ENCODE data around the gene ABCC5.
"Not testable (repeated sequence)": the region's sequence is repeated elsewhere in the genome, so short reads cannot be mapped to it uniquely, and the experiment has no call there.

The ABCC5 gene

GRCh38 chr3:184017672-184018423, at the start of gene ABCC5:
TSS of gene ABCC5 (minus strand) at chr3:184017884. CDS start at chr3:184014392, 3,492 bp downstream.
- peak; percentile 70 for DNase-seq

- DNase-seq: no peak
These were observed 48.5 kb upstream of the ABCC5 start for GRCh38 chr3:184066211-184066610.

- DNase-seq: no peak
These were observed 45.0 kb upstream of the ABCC5 start for GRCh38 chr3:184062637-184063036.

GRCh38 chr3:184059424-184059823, 41.7 kb upstream of the ABCC5 start:
- no peak for DNase-seq

GRCh38 chr3:184058029-184058428, 40.3 kb upstream of the ABCC5 start:
- DNase-seq: no peak

GRCh38 chr3:184052767-184053166, 35.1 kb upstream of the ABCC5 start, which contains the start of gene HTR3C:
TSS of gene HTR3C (plus strand) at chr3:184053047. CDS start at chr3:184053081, 34 bp downstream.
- DNase-seq: no peak

- DNase-seq: no peak
These were observed 32.6 kb upstream of the ABCC5 start for GRCh38 chr3:184050217-184050847.

GRCh38 chr3:184045995-184046394, 28.3 kb upstream of the ABCC5 start:
- DNase-seq: no peak

- no peak for DNase-seq
These were observed 24.9 kb upstream of the ABCC5 start for GRCh38 chr3:184042617-184043016.

GRCh38 chr3:184040010-184040409, 22.3 kb upstream of the ABCC5 start:
- DNase-seq: no peak

GRCh38 chr3:184039414-184039813, 21.7 kb upstream of the ABCC5 start:
- DNase-seq: no peak

- not testable (repeated sequence) for DNase-seq
These were observed 20.6 kb upstream of the ABCC5 start for GRCh38 chr3:184038307-184038706.

- no peak for DNase-seq
These were observed 20.1 kb upstream of the ABCC5 start for GRCh38 chr3:184037816-184038215.

GRCh38 chr3:184031187-184031792, 13.6 kb upstream of the ABCC5 start, which contains the start of gene HTR3D:
TSS of gene HTR3D (plus strand) at chr3:184031742. CDS start at chr3:184031742, 0 bp downstream.
- no peak for DNase-seq

GRCh38 chr3:184030536-184030935, 12.9 kb upstream of the ABCC5 start:
- no peak for DNase-seq

GRCh38 chr3:184029443-184029842, 11.8 kb upstream of the ABCC5 start:
- DNase-seq: no peak

- DNase-seq: not testable (repeated sequence)
These were observed 10.7 kb upstream of the ABCC5 start for GRCh38 chr3:184028275-184028890.

- DNase-seq: not testable (repeated sequence)
These were observed 7.6 kb upstream of the ABCC5 start for GRCh38 chr3:184025256-184025655.

GRCh38 chr3:184022323-184022722, 4.6 kb upstream of the ABCC5 start:
- no peak for DNase-seq

GRCh38 chr3:184018424-184018973, 815 bp upstream of the ABCC5 start:
- no peak for DNase-seq

GRCh38 chr3:184016811-184017671, 643 bp downstream of the ABCC5 start:
- peak; percentile 59 for DNase-seq

GRCh38 chr3:184016169-184016570, 1.5 kb downstream of the ABCC5 start:
- DNase-seq: no peak
